Chondrocyte (in vitro differentiated cells): Measurements from ENCODE around the gene RREB1. TPM values are rescaled to one million over a fixed set of nuclear protein-coding genes. Genes with fewer than 3 reads are reported as not detected.

Experiments used
- DNase-seq: peaks from one replicate; pipeline ENCODE4 v3.0.0; 2021; ENCODE audit warnings: mixed read lengths, low spot score
- H3K27ac Mint-ChIP-seq: one replicate; pipeline ENCODE4 v1.8.0; 2021; ENCODE audit warnings: mild to moderate bottlenecking, moderate library complexity, mixed read lengths; ENCODE audit not compliant: unreplicated experiment
- H3K27me3 Mint-ChIP-seq: 2 replicates; pipeline ENCODE4 v1.8.0; 2021; ENCODE audit warnings: low read depth, mixed read lengths
- H3K36me3 Mint-ChIP-seq: 2 replicates; pipeline ENCODE4 v1.8.0; 2021; ENCODE audit warnings: low read depth, mixed read lengths
- H3K4me1 Mint-ChIP-seq: 2 replicates; pipeline ENCODE4 v1.8.0; 2021; ENCODE audit warnings: low read depth, mild to moderate bottlenecking, mixed read lengths
- H3K4me3 Mint-ChIP-seq: one replicate; pipeline ENCODE4 v1.8.0; 2021; ENCODE audit warnings: mild to moderate bottlenecking, moderate library complexity, mixed read lengths; ENCODE audit not compliant: unreplicated experiment
- H3K9me3 Mint-ChIP-seq: 2 replicates; pipeline ENCODE4 v1.8.0; 2021; ENCODE audit warnings: low read depth, mixed read lengths
- total RNA-seq: library from RNA; stranded (reverse); gene quantifications from 3 replicates; pipeline ENCODE4 v1.2.1, GENCODE V29; 2021
- TF ChIP-seq, protein P1 (sequence below): fragments of 200-600 bp; sonication (generic); IDR thresholded peaks from 2 replicates; pipeline ENCODE4 v1.5.0; 2021; ENCODE audit warnings: antibody characterized with exemption, mild to moderate bottlenecking, moderate library complexity

Gene RREB1
- total RNA-seq, 1 donor from 2014 or later = 28.4 TPM

DNA sequence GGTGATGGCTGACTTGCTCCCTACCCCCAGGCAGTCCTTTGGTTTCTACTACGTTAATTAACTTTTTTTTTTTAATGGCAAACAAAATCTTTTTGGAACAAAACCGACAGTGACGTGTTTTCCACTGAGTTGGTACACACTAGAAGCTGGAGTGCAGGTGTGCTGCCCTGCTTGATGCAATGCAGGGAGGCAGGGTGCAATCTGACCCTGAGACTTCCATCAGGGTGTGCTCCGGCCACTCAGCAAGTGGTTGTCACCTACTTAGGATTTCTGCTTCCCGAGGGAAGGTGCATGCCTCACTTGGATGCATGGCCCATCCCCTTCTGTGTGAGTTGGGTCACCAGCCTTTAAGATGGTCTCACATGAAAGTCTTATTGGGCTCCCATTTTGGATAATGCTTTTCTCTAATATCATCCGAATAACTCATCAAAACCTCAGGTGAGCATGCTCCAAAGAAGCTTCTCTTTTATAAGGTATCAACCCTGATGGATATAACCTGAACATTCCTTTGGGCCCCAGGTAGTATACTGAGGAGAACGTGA, 14.0 kb downstream of the RREB1 start:
- Mint-ChIP-seq H3K27ac (no peak overlapping the region), H3K27me3 (no peaks in the 10 kb centered on the region), H3K4me1 (peaks cover 8% of the 10 kb centered on the region), H3K9me3 (no peaks in the 10 kb centered on the region), H3K4me3 (no peak overlapping the region), H3K36me3 (peaks cover 5% of the 10 kb centered on the region)
- TF ChIP-seq, protein P1, sequence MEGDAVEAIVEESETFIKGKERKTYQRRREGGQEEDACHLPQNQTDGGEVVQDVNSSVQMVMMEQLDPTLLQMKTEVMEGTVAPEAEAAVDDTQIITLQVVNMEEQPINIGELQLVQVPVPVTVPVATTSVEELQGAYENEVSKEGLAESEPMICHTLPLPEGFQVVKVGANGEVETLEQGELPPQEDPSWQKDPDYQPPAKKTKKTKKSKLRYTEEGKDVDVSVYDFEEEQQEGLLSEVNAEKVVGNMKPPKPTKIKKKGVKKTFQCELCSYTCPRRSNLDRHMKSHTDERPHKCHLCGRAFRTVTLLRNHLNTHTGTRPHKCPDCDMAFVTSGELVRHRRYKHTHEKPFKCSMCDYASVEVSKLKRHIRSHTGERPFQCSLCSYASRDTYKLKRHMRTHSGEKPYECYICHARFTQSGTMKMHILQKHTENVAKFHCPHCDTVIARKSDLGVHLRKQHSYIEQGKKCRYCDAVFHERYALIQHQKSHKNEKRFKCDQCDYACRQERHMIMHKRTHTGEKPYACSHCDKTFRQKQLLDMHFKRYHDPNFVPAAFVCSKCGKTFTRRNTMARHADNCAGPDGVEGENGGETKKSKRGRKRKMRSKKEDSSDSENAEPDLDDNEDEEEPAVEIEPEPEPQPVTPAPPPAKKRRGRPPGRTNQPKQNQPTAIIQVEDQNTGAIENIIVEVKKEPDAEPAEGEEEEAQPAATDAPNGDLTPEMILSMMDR = no peak
- no peak for DNase-seq

DNA sequence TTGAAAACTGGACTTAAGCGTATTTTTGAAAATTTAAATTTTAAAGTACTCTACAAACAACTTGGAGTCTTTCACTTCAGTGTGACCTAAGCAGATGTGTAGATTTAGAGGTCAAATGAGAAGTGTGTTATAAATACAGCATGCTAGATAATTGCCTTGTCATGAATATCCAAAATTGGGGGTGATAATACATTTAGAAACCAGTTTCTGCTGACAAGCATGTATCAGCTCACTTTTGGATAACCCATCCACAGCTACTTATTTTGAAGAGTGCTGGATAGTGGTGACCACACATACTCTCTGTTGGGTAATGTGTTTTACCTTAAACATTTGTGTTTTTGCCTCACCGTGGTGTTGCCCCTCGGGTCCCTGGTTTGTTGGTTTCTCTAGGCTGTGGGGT, 14.9 kb downstream of the RREB1 start:
- H3K36me3 Mint-ChIP-seq = peaks cover 5% of the 10 kb centered on the region

DNA sequence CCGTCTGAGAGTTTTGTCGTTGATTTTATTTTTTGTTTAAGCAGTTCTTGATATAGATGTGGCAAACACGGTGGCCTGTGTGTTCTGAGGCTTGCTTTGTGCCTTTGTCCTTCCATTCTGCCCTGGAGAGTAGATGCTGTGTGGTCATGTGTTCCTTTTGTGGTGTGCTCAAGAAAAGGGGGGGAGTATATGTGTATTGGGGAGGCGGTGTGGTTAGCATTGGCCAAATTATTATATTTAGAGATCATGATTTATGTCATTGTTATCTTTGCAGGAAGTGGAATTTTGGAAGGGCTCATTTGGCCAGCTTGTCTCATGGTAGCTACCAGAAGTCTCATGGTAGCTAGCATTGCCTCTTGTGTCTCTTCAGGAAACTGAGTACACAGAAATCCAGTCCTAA, 16.4 kb downstream of the RREB1 start:
- H3K9me3 Mint-ChIP-seq = no peaks in the 10 kb centered on the region
- H3K27ac Mint-ChIP-seq = no peak overlapping the region
- no peak overlapping the region for H3K4me3 Mint-ChIP-seq
- peaks cover 6% of the 10 kb centered on the region for H3K36me3 Mint-ChIP-seq
- no peak for DNase-seq
- peaks cover 11% of the 10 kb centered on the region for H3K4me1 Mint-ChIP-seq
- TF ChIP-seq, protein P1 = no peak
- H3K27me3 Mint-ChIP-seq = no peaks in the 10 kb centered on the region

More for the DNA sequence above, 14.9 kb downstream of the RREB1 start:
- Mint-ChIP-seq H3K4me3 (no peak overlapping the region), H3K4me1 (peaks cover 8% of the 10 kb centered on the region), H3K9me3 (no peaks in the 10 kb centered on the region), H3K27ac (no peak overlapping the region), H3K27me3 (no peaks in the 10 kb centered on the region)
- DNase-seq = no peak
- TF ChIP-seq, protein P1 = no peak

DNA sequence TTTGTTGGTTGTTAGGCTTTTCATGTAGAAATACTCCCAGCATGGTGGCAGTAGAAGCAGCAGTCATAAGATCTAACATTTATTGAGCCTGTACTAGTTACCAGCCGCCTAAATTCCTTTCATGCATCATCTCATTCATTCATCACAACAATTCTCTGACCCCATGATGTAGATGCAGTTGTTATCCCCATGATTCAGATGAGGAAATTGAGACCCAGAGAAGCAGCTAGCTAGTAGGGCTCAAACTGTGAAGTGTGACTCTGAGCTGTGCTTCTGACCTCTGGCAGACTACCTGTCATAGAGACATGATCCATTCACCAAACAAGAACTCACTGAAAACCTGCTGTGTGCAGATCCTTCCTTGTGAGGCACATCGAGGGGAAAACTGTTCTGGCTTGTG, 16.9 kb downstream of the RREB1 start:
- no peak for DNase-seq
- TF ChIP-seq, protein P1 = no peak
- Mint-ChIP-seq H3K36me3 (peaks cover 6% of the 10 kb centered on the region), H3K4me1 (peaks cover 13% of the 10 kb centered on the region), H3K9me3 (no peaks in the 10 kb centered on the region), H3K27me3 (no peaks in the 10 kb centered on the region), H3K4me3 (no peak overlapping the region), H3K27ac (no peak overlapping the region)

DNA sequence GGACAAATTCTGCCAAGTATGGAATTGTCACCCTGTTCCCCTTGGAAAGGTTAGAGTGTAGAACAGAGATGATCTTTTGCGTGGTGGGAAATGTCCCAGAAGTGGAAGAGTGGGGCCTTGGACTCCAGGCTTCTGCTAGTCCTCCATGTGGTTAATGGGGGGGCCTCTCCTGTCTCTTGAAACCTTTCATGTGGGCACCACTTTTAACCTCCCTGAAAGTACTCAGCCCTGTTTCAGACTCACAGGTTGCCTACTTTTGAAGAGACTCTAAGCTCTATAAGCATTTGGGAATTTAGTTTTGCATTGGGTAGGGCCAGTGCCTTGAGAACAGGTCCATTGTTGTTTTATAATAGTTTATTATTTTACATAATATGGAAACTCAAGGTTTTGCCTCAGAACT, 17.5 kb downstream of the RREB1 start:
- Mint-ChIP-seq H3K36me3 (peaks cover 6% of the 10 kb centered on the region), H3K4me3 (no peak overlapping the region), H3K4me1 (peaks cover 14% of the 10 kb centered on the region), H3K9me3 (no peaks in the 10 kb centered on the region), H3K27ac (no peak overlapping the region), H3K27me3 (no peaks in the 10 kb centered on the region)
- TF ChIP-seq, protein P1 = no peak
- no peak for DNase-seq
